H9 (cell line): Measurements from ENCODE around the gene MMP11. TPM values are rescaled to one million over a fixed set of nuclear protein-coding genes. Genes with fewer than 3 reads are reported as not detected.

Source experiments
- DNase-seq: peaks from one replicate; pipeline ENCODE4 v3.0.0-alpha.2; 2017
- H2AFZ ChIP-seq: one replicate; pipeline ENCODE4 v1.6.1; 2013; ENCODE audit warnings: mild to moderate bottlenecking, low read length, control low read depth, moderate library complexity
- H2AK5ac ChIP-seq: 2 replicates; pipeline ENCODE4 v1.6.1; 2013; ENCODE audit warnings: low read length, control low read depth, mixed read lengths; ENCODE audit not compliant: insufficient read length
- H2BK120ac ChIP-seq: one replicate; pipeline ENCODE4 v1.6.1; 2013; ENCODE audit warnings: low read depth, mild to moderate bottlenecking, low read length, control low read depth, inconsistent platforms; ENCODE audit not compliant: poor library complexity, severe bottlenecking
- H2BK12ac ChIP-seq: 2 replicates; pipeline ENCODE4 v1.6.1; 2013; ENCODE audit warnings: low read length, control low read depth, mixed read lengths, low read depth; ENCODE audit not compliant: insufficient read length
- H2BK15ac ChIP-seq: 2 replicates; pipeline ENCODE4 v1.6.1; 2013; ENCODE audit warnings: low read depth, low read length, control low read depth
- H2BK20ac ChIP-seq: one replicate; pipeline ENCODE4 v1.6.1; 2013; ENCODE audit warnings: low read depth, mild to moderate bottlenecking, low read length, control low read depth, inconsistent platforms; ENCODE audit not compliant: poor library complexity, severe bottlenecking
- H2BK5ac ChIP-seq: 2 replicates; pipeline ENCODE4 v1.6.1; 2013; ENCODE audit warnings: low read length, control low read depth, mixed read lengths; ENCODE audit not compliant: insufficient read length
- H3K14ac ChIP-seq: 2 replicates; pipeline ENCODE4 v1.6.1; 2013; ENCODE audit warnings: low read length, control low read depth; ENCODE audit not compliant: insufficient read depth
- H3K18ac ChIP-seq: 2 replicates; pipeline ENCODE4 v1.6.1; 2013; ENCODE audit warnings: low read depth, mild to moderate bottlenecking, mixed read lengths, low read length, control low read depth; ENCODE audit not compliant: insufficient read length
- H3K23ac ChIP-seq: 2 replicates; pipeline ENCODE4 v1.6.1; 2013; ENCODE audit warnings: low read length, control low read depth, mixed read lengths, low read depth; ENCODE audit not compliant: insufficient read length
- H3K23me2 ChIP-seq: 2 replicates; pipeline ENCODE4 v1.6.1; 2013; ENCODE audit warnings: low read depth, mild to moderate bottlenecking, mixed read lengths, low read length, control low read depth; ENCODE audit not compliant: insufficient read length, poor library complexity, severe bottlenecking
- H3K27ac ChIP-seq: 2 replicates; pipeline ENCODE4 v1.5.1; 2013; ENCODE audit warnings: low read length, control low read depth, mixed read lengths, low read depth; ENCODE audit not compliant: insufficient read length
- H3K27me3 ChIP-seq: 2 replicates; pipeline ENCODE4 v1.6.1; 2013; ENCODE audit warnings: low read length, control low read depth, inconsistent platforms; ENCODE audit not compliant: insufficient read depth
- H3K4ac ChIP-seq: 2 replicates; pipeline ENCODE4 v1.6.1; 2013; ENCODE audit warnings: low read depth, mild to moderate bottlenecking, control low read depth, inconsistent platforms, low read length, moderate library complexity
- H3K4me1 ChIP-seq: 2 replicates; pipeline ENCODE4 v1.6.1; 2013; ENCODE audit warnings: low read length, control low read depth, inconsistent platforms; ENCODE audit not compliant: insufficient read depth
- H3K4me2 ChIP-seq: 2 replicates; pipeline ENCODE4 v1.6.1; 2013; ENCODE audit warnings: low read length, control low read depth, mixed read lengths; ENCODE audit not compliant: insufficient read length, insufficient read depth
- H3K56ac ChIP-seq: 2 replicates; pipeline ENCODE4 v1.6.1; 2013; ENCODE audit warnings: low read depth, mild to moderate bottlenecking, mixed read lengths, low read length, control low read depth; ENCODE audit not compliant: insufficient read length
- H3K79me1 ChIP-seq: 2 replicates; pipeline ENCODE4 v1.6.1; 2013; ENCODE audit warnings: low read depth, mild to moderate bottlenecking, moderate library complexity, low read length, control low read depth, inconsistent platforms; ENCODE audit not compliant: insufficient read depth, poor library complexity, severe bottlenecking
- H3K79me2 ChIP-seq: 2 replicates; pipeline ENCODE4 v1.6.1; 2013; ENCODE audit warnings: low read length, control low read depth, inconsistent platforms; ENCODE audit not compliant: insufficient read depth
- H3K9ac ChIP-seq: 2 replicates; pipeline ENCODE4 v1.6.1; 2013; ENCODE audit warnings: low read length, control low read depth, mixed read lengths; ENCODE audit not compliant: insufficient read length; ENCODE audit errors: extremely low read depth
- H3K9me3 ChIP-seq: one replicate; pipeline ENCODE4 v1.6.1; 2013; ENCODE audit warnings: low read depth, low read length, inconsistent platforms; ENCODE audit not compliant: control insufficient read depth
- H3T11ph ChIP-seq: one replicate; pipeline ENCODE4 v1.6.1; 2013; ENCODE audit warnings: mild to moderate bottlenecking, low read length, control low read depth, inconsistent platforms
- H4K20me1 ChIP-seq: one replicate; pipeline ENCODE4 v1.6.1; 2013; ENCODE audit not compliant: control insufficient read depth, insufficient read length, insufficient read depth
- H4K5ac ChIP-seq: 2 replicates; pipeline ENCODE4 v1.6.1; 2013; ENCODE audit warnings: low read depth, mild to moderate bottlenecking, mixed read lengths, low read length, control low read depth; ENCODE audit not compliant: insufficient read length
- H4K8ac ChIP-seq: replicated peaks from 2 replicates; pipeline ENCODE4 v1.6.1; 2013; ENCODE audit warnings: low read length, control low read depth, mixed read lengths, low read depth; ENCODE audit not compliant: insufficient read length
- H4K91ac ChIP-seq: 2 replicates; pipeline ENCODE4 v1.6.1; 2013; ENCODE audit warnings: low read depth, mild to moderate bottlenecking, moderate library complexity, mixed read lengths, low read length, control low read depth; ENCODE audit not compliant: insufficient read length
- H3K27ac Mint-ChIP-seq, 3 experiments: 2 replicates in 2 of 3; 3 replicates in 1 of 3; pipeline ENCODE4 v1.8.0; 2020 to 2021; ENCODE audit warnings: mixed read lengths in 3 of 3, mild to moderate bottlenecking in 1 of 3, moderate library complexity in 1 of 3
- H3K27me3 Mint-ChIP-seq: 2 replicates; pipeline ENCODE4 v1.8.0; 2021; ENCODE audit warnings: low read depth, mild to moderate bottlenecking, moderate library complexity, mixed read lengths
- H3K36me3 Mint-ChIP-seq, 3 experiments: 2 replicates in 2 of 3; 3 replicates in 1 of 3; pipeline ENCODE4 v1.8.0; 2020 to 2021; ENCODE audit warnings: low read depth in 3 of 3, mixed read lengths in 3 of 3; ENCODE audit not compliant: insufficient read depth in 1 of 3
- H3K4me1 Mint-ChIP-seq, 2 experiments: 2 replicates each; pipeline ENCODE4 v1.8.0; 2020; ENCODE audit warnings: mixed read lengths in 2 of 2
- H3K4me3 Mint-ChIP-seq, 2 experiments: 2 replicates in 1 of 2; 3 replicates in 1 of 2; pipeline ENCODE4 v1.8.0; 2020 to 2021; ENCODE audit warnings: mild to moderate bottlenecking in 2 of 2, mixed read lengths in 2 of 2, moderate library complexity in 1 of 2
- H3K9me3 Mint-ChIP-seq, 2 experiments: 2 replicates in 1 of 2; 3 replicates in 1 of 2; pipeline ENCODE4 v1.8.0; 2020; ENCODE audit warnings: mild to moderate bottlenecking in 2 of 2, mixed read lengths in 2 of 2, moderate library complexity in 1 of 2
- CTCF ChIP-seq: fragments of 200-600 bp; sonication (generic); conservative IDR thresholded peaks from 3 replicates; pipeline ENCODE4 v1.8.0; 2021; ENCODE audit warnings: antibody characterized with exemption, mild to moderate bottlenecking
- WGBS: extraction: QIAGEN DNeasy Blood & Tissue Kit; methylation state at CpG from one replicate; pipeline ENCODE4 v1.1.7; 2013; ENCODE audit warnings: missing lambda C conversion rate, low lambda C conversion rate, mixed read lengths; ENCODE audit not compliant: insufficient read length; ENCODE audit errors: extremely low coverage; 5-methylcytosine and 5-hydroxymethylcytosine counted together
- total RNA-seq: library from RNA; stranded (reverse); gene quantifications from 2 replicates; pipeline ENCODE4 v1.2.1, GENCODE V29; 2021

The MMP11 gene
- total RNA-seq, 1 experiment from 2014 or later: 5.3 TPM

GRCh38 chr22:23750714-23751440 lies 21.8 kb upstream of the MMP11 start, which contains the start of gene ZNF70:
TSS of gene ZNF70 (minus strand) at chr22:23751112. CDS start at chr22:23745140, 5,972 bp downstream.
- no peak within 1 kb of the TSS for H4K91ac ChIP-seq
- H3K27me3 ChIP-seq: no peaks in the 10 kb centered on the region
- H3K56ac ChIP-seq: no peak within 1 kb of the TSS
- H3K27me3 Mint-ChIP-seq: peaks cover 4% of the 10 kb centered on the region
- no peaks in the 10 kb centered on the region; the same call in 1 of the 2 replicates for H3K4me1 ChIP-seq
- no CpG with 5 or more reads among the region's 78 CpGs for WGBS
- H3K18ac ChIP-seq: peak within 1 kb of the TSS; percentile 91
- H3K14ac ChIP-seq: peak within 1 kb of the TSS; percentile 97
- H3K23me2 ChIP-seq: peaks cover 8% of the 10 kb centered on the region
- H3K9ac ChIP-seq: peak within 1 kb of the TSS; percentile 93
- H3K79me1 ChIP-seq: no peaks in the 10 kb centered on the region
- no peaks in the 10 kb centered on the region for H3K79me2 ChIP-seq
- peak within 1 kb of the TSS; percentile 70 to 89 (median 87); a peak in 6 of 7 replicates for H3K27ac Mint-ChIP-seq
- no peaks in the 10 kb centered on the region for H3K9me3 ChIP-seq
- H4K5ac ChIP-seq: no peak within 1 kb of the TSS
- peak within 1 kb of the TSS; percentile 77 to 88 for H3K4me3 Mint-ChIP-seq
- H3K4me1 Mint-ChIP-seq: peaks cover 13 to 37% of the 10 kb centered on the region in 2 experiments
- no peak within 1 kb of the TSS for H3K27ac ChIP-seq
- H2BK12ac ChIP-seq: no peak within 1 kb of the TSS
- no peak within 1 kb of the TSS for H4K8ac ChIP-seq
- H2BK5ac ChIP-seq: no peak within 1 kb of the TSS
- H3K23ac ChIP-seq: no peak within 1 kb of the TSS
- H3K4me2 ChIP-seq: peak within 1 kb of the TSS; percentile 59
- peaks cover 0 to 1% (median 0%) of the 10 kb centered on the region in 3 experiments; a peak in 2 of 7 replicates for H3K36me3 Mint-ChIP-seq
- no peak within 1 kb of the TSS for H3T11ph ChIP-seq
- TF ChIP-seq CTCF: no peak
- no peak within 1 kb of the TSS; the same call in 1 of the 2 replicates for H3K4ac ChIP-seq
- no peaks in the 10 kb centered on the region for H4K20me1 ChIP-seq
- no peak within 1 kb of the TSS for H2AFZ ChIP-seq
- H2BK15ac ChIP-seq: no peak within 1 kb of the TSS
- no peak within 1 kb of the TSS for H2AK5ac ChIP-seq
- H2BK120ac ChIP-seq: no peak within 1 kb of the TSS
- H3K9me3 Mint-ChIP-seq: no peaks in the 10 kb centered on the region; a peak in 1 of 5 replicates
- no peak within 1 kb of the TSS for H2BK20ac ChIP-seq
- DNase-seq: peak; percentile 96
